Bronchial epithelial cell (primary cell): ENCODE data around the gene SCIMP. TPM values are rescaled to one million over a fixed set of nuclear protein-coding genes. Genes with fewer than 3 reads are reported as not detected.
"Not testable (repeated sequence)": the region's sequence is repeated elsewhere in the genome, so short reads cannot be mapped to it uniquely, and the experiment has no call there.

Experiments
- DNase-seq: peaks from one replicate; pipeline ENCODE4 v3.0.0-alpha.2; 2010; ENCODE audit warnings: low read depth
- FAIRE-seq: peaks from 2 replicates; lab custom pipeline; 2011; peaks lifted over from hg19 to GRCh38; lab: Jason Lieb, UNC
- H3K27me3 ChIP-seq: 2 replicates; pipeline ENCODE4 v1.5.1; 2011; ENCODE audit warnings: low read length; ENCODE audit not compliant: control insufficient read depth, insufficient read depth
- H3K36me3 ChIP-seq: 2 replicates; pipeline ENCODE4 v1.5.1; 2011; ENCODE audit warnings: low read length; ENCODE audit not compliant: control insufficient read depth, insufficient read depth
- H3K4me3 ChIP-seq: 2 replicates; pipeline ENCODE4 v1.5.1; 2011; ENCODE audit warnings: mild to moderate bottlenecking, low read depth, low read length, control low read depth
- total RNA-seq: library from RNA; depleted of rRNA; stranded (reverse); fragments of >200 nt; gene quantifications from 2 replicates; pipeline ENCODE4 v1.2.1, GENCODE V29; 2014
- TF ChIP-seq, protein P1 (sequence below): IDR thresholded peaks from 2 replicates; pipeline ENCODE4 v1.5.1; 2011; ENCODE audit warnings: mild to moderate bottlenecking, moderate library complexity, low read length, control low read depth, inconsistent platforms; ENCODE audit not compliant: insufficient read depth, severe bottlenecking

SCIMP gene
- total RNA-seq, 1 donor from 2014 or later, result not detected

DNA sequence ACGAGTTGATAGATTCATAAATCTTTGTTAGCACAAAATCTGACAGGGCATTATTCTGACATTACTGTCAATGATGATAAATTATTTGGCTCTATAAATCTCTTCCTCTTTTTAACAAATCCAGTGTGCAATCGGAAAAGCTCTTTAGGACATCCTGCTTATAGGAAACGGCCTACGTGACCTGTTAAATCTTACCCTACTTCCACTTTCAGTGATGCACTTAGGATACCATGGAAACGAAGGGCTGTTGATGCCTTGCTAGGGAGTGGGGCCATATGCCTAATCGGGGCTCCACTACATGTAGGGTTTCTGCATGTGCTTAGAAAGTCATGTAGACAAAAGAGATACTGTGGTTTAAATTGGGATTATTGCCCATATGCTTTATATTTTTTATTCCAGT, 70.2 kb downstream of the SCIMP start:
- Histone ChIP-seq H3K4me3 (no peak overlapping the region), H3K27me3 (no peaks in the 10 kb centered on the region), H3K36me3 (no peaks in the 10 kb centered on the region)
- no peak for FAIRE-seq
- DNase-seq, result no peak
- TF ChIP-seq, protein P1, sequence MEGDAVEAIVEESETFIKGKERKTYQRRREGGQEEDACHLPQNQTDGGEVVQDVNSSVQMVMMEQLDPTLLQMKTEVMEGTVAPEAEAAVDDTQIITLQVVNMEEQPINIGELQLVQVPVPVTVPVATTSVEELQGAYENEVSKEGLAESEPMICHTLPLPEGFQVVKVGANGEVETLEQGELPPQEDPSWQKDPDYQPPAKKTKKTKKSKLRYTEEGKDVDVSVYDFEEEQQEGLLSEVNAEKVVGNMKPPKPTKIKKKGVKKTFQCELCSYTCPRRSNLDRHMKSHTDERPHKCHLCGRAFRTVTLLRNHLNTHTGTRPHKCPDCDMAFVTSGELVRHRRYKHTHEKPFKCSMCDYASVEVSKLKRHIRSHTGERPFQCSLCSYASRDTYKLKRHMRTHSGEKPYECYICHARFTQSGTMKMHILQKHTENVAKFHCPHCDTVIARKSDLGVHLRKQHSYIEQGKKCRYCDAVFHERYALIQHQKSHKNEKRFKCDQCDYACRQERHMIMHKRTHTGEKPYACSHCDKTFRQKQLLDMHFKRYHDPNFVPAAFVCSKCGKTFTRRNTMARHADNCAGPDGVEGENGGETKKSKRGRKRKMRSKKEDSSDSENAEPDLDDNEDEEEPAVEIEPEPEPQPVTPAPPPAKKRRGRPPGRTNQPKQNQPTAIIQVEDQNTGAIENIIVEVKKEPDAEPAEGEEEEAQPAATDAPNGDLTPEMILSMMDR, result no peak

DNA sequence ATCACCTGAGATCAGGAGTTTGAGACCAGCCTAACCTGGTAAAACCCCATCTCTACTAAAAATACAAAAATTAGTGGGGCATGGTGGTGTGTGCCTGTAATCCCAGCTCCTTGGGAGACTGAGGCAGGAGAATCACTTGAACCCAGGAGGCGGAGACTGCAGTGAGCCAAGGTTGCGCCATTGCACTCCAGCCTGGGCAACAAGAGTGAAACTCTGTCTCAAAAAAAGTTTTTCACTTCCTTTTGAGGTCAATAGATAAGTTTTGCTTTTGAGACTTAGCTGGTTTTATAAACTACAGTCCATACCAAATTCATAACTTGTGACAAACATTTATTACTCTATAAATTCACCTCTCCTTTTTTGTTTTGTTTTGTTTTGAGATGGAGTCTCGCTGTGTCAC, 72.9 kb downstream of the SCIMP start:
- FAIRE-seq, H3K36me3 ChIP-seq, H3K4me3 ChIP-seq, H3K27me3 ChIP-seq, DNase-seq: not testable (repeated sequence)

DNA sequence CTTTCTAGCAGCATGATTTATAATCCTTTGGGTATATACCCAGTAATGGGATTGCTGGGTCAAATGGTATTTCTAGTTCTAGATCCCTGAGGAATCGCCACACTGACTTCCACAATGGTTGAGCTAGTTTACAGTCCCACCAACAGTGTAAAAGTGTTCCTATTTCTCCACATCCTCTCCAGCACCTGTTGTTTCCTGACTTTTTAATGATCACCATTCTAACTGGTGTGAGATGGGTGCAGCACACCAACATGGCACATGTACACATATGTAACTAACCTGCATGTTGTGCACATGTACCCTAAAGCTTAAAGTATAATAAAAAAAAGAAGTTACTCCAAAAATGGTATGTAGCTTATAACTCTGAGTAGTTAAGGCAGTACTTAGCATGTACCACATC, 74.0 kb downstream of the SCIMP start:
- DNase-seq, H3K4me3 ChIP-seq, FAIRE-seq, H3K36me3 ChIP-seq, H3K27me3 ChIP-seq: not testable (repeated sequence)

Other genes starting within 250 kb of the SCIMP start
- 4.7 and 5.9 TPM in 2 replicates for gene CAMTA2, start 247.2 kb downstream of the SCIMP start, total RNA-seq
- gene INCA1, start 237.3 kb downstream of the SCIMP start, total RNA-seq, result 0.13 and 0.53 TPM in 2 replicates
- 89.0 and 232 TPM in 2 replicates for gene KIF1C, start 236.9 kb downstream of the SCIMP start, total RNA-seq
- gene SLC52A1, start 199.4 kb downstream of the SCIMP start, total RNA-seq, result 0.26 and 0.53 TPM in 2 replicates
- 0.53 and 0.64 TPM in 2 replicates for gene ZFP3, start 156.4 kb downstream of the SCIMP start, total RNA-seq
- 8.2 and 10.0 TPM in 2 replicates for gene ZNF232, start 123.0 kb downstream of the SCIMP start, total RNA-seq
- gene USP6, start 118.8 kb downstream of the SCIMP start, total RNA-seq, result not detected in 2 replicates
- 2.9 and 3.2 TPM in 2 replicates for gene ZNF594, start 43.0 kb downstream of the SCIMP start, total RNA-seq
- 38.5 and 41.1 TPM in 2 replicates for gene RABEP1, start 47.4 kb upstream of the SCIMP start, total RNA-seq
- 82.1 and 93.2 TPM in 2 replicates for gene NUP88, start 184.8 kb upstream of the SCIMP start, total RNA-seq
- 36.6 and 50.5 TPM in 2 replicates for gene RPAIN, start 185.3 kb upstream of the SCIMP start, total RNA-seq
- gene C1QBP, start 204.3 kb upstream of the SCIMP start, total RNA-seq, result 394 and 541 TPM in 2 replicates
- gene DHX33, start 234.1 kb upstream of the SCIMP start, total RNA-seq, result 9.1 and 11.1 TPM in 2 replicates